Right lobe of liver (tissue), 6 donors: Measurements from ENCODE around the gene JUP. TPM values are rescaled to one million over a fixed set of nuclear protein-coding genes. Genes with fewer than 3 reads are reported as not detected.

Experiments
- ATAC-seq, 4 donors: fragments of 200-7000 bp; cut with Tn5 transposase; one replicate each; pipeline ENCODE4 v1.9.1; 2020; ENCODE audit warnings: mild to moderate bottlenecking in 4 of 4, moderate library complexity in 4 of 4
- DNase-seq, 3 donors: peaks; one replicate each; pipeline ENCODE4 v3.0.0-alpha.2; 2020
- H3K27ac ChIP-seq, 3 donors: fragments of 200-600 bp; one replicate each; pipeline ENCODE4 v1.8.0; 2022
- H3K27me3 ChIP-seq, 2 donors: fragments of 200-600 bp; one replicate each; pipeline ENCODE4 v1.8.0; 2022
- H3K36me3 ChIP-seq, 4 donors: fragments of 200-600 bp; sonication (generic) in 1 of 4; one replicate each; pipeline versions ENCODE4 v1.5.1 to v1.8.0; 2017 to 2022; ENCODE audit warnings: control low read depth in 1 of 4
- H3K4me1 ChIP-seq, 4 donors: fragments of 200-600 bp; sonication (generic) in 1 of 4; one replicate each; pipeline versions ENCODE4 v1.5.1 to v1.8.0; 2017 to 2022; ENCODE audit warnings: control low read depth in 1 of 4
- H3K4me3 ChIP-seq, 3 donors: fragments of 200-600 bp; one replicate each; pipeline ENCODE4 v1.8.0; 2022
- H3K9me3 ChIP-seq, 4 donors: fragments of 200-600 bp; sonication (generic) in 1 of 4; one replicate each; pipeline versions ENCODE4 v1.5.1 to v1.8.0; 2017 to 2022; ENCODE audit warnings: control low read depth in 1 of 4
- POLR2A ChIP-seq: fragments of 450-650 bp; IDR thresholded peaks from one replicate; pipeline ENCODE4 v1.6.1; 2017; ENCODE audit warnings: antibody characterized with exemption, mild to moderate bottlenecking
- WGBS: methylation state at CpG from one replicate; pipeline ENCODE4 v1.1.6; 2018; ENCODE audit warnings: low coverage, low lambda C conversion rate; ENCODE audit not compliant: insufficient coverage; ENCODE audit errors: missing lambda C conversion rate; 5-methylcytosine and 5-hydroxymethylcytosine counted together
- intact Hi-C, 2 donors: fragments of 100-400 bp; cut with DNase I; formaldehyde crosslinking; loops; one replicate each; pipeline versions ENCODE4 v1.11.2 to v1.14.1; 2022
- total RNA-seq, 6 experiments: library from RNA; depleted of rRNA in 2 of 6; stranded (reverse); fragments of >200 nt in 2 of 6; fragmentation: NEBNext Ultra II Directional in 3 of 6; extraction: Animal tissue kit (Norgen Biotek cat#: 25700) in 3 of 6; gene quantifications; one replicate each; pipeline versions ENCODE4 v1.1.0 to v1.2.4, GENCODE V29; 2016 to 2023
- TF ChIP-seq, protein P1 (sequence below), 4 donors: fragments of 200-600 bp in 3 of 4; fragments of 450-650 bp in 1 of 4; IDR thresholded peaks; one replicate each; pipeline versions ENCODE4 v1.5.1 to v1.8.0; 2016 to 2022; ENCODE audit warnings: antibody characterized with exemption in 4 of 4, mild to moderate bottlenecking in 2 of 4
- donor health status: DM: no; HTN: yes; CAD: no.
- donor health status: DM: no; HTN: no; CAD: no.
- donor health status: DM: no; HTN: no; CAD: no.
- donor health status: DM: no; HTN: yes; CAD: no.
- donor health status: DM: no; HTN: yes; CAD: no.

Gene JUP
- total RNA-seq, 6 experiments from 2014 or later = 54.3 to 74.8 (median 65.7) TPM

DNA sequence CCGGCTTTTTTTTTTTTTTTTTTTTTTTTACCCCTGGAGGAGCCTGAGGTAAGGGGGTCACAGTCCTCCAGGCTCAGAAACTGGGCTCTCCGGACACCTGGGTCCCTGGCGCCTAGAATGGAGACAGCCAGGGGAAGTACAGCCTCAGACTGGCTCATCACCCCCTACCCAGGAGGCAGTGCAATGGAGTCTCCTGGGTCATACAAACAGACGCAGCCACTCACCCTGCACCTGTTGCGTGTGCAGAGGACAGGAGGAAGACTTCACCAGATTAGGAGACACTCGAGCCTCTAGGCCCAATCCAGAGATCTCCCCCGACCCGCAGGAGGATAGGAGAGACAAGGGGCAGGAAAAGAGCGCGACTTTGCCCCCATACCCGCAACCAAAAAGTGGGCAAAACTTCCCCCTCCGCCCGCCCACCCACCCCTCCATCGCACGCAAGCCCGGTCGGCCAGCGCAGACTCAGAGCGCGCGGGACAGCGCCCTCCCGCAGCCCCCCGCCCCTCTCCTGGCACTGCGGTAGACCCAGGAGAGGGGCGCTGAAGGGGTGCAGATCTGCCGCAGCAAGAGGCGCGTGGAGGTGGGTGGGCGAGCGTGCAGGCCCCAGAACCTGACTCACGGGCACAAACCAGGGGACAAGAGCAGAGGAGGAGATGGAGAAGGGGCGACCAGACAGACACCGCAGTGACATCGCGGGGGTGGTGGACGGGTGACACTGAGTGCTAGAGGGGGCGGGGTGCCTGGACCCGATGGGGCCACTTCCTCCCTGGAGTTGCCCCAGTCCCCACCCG is 53.0 kb downstream of the JUP start:
- intact Hi-C loops = loop anchor here in 1 of 2 donors (10.0 kb wide), 1 partner anchor 151 kb away; no protein-coding TSS in a partner anchor
- peak overlapping the region in 2 of 3 donors; percentile 31 to 47 for H3K4me3 ChIP-seq
- H3K27ac ChIP-seq = no peak overlapping the region

DNA sequence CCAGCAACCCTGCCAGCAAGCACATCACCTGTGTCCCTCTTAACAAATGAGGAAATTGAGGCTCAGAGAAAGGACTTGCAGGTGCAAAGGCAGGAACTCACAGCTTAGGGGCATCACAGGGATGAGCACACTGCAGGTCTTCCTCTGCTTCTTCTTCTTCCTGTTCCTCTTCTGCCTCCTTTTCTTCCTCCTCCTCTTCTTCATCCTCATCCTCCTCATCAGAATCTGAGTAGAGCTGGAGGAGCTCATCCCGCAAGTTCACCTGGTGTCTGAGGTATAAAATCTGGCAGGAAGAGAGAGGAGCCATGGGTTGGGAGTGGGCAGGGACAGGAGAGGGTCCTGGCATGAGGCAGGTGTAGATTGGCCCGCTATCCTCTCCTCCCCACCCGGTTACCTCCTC is 54.7 kb downstream of the JUP start:
- DNase-seq (no peak), ATAC-seq (no peak)
- no peak overlapping the region for H3K4me3 ChIP-seq
- no peaks in the 10 kb centered on the region for H3K9me3 ChIP-seq
- intact Hi-C loops = loop anchor here in 1 of 2 donors (10.0 kb wide), 1 partner anchor 153 kb away; no protein-coding TSS in a partner anchor
- peaks cover 5 to 12% of the 10 kb centered on the region in 2 donors for H3K27me3 ChIP-seq
- no peak overlapping the region for H3K27ac ChIP-seq
- H3K36me3 ChIP-seq = no peaks in the 10 kb centered on the region
- H3K4me1 ChIP-seq = peaks cover 0 to 13% (median 3%) of the 10 kb centered on the region in 4 donors
- WGBS = no CpG with 5 or more reads among the region's 3 CpGs
- TF ChIP-seq, protein P1, sequence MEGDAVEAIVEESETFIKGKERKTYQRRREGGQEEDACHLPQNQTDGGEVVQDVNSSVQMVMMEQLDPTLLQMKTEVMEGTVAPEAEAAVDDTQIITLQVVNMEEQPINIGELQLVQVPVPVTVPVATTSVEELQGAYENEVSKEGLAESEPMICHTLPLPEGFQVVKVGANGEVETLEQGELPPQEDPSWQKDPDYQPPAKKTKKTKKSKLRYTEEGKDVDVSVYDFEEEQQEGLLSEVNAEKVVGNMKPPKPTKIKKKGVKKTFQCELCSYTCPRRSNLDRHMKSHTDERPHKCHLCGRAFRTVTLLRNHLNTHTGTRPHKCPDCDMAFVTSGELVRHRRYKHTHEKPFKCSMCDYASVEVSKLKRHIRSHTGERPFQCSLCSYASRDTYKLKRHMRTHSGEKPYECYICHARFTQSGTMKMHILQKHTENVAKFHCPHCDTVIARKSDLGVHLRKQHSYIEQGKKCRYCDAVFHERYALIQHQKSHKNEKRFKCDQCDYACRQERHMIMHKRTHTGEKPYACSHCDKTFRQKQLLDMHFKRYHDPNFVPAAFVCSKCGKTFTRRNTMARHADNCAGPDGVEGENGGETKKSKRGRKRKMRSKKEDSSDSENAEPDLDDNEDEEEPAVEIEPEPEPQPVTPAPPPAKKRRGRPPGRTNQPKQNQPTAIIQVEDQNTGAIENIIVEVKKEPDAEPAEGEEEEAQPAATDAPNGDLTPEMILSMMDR (IDR thresholded peaks at IDR 0.05) = no peak
- TF ChIP-seq POLR2A = no peak

More for the DNA sequence above, 53.0 kb downstream of the JUP start:
- Histone ChIP-seq H3K27me3 (peaks cover 5 to 12% of the 10 kb centered on the region in 2 donors), H3K9me3 (no peaks in the 10 kb centered on the region), H3K4me1 (peaks cover 0 to 13% (median 3%) of the 10 kb centered on the region in 4 donors), H3K36me3 (no peaks in the 10 kb centered on the region)
- 9% methylated on average over 13 of the region's 40 CpGs for WGBS
- ATAC-seq (no peak), DNase-seq (no peak)
- no peak for TF ChIP-seq POLR2A
- TF ChIP-seq, protein P1 (IDR thresholded peaks at IDR 0.05) = no peak

DNA sequence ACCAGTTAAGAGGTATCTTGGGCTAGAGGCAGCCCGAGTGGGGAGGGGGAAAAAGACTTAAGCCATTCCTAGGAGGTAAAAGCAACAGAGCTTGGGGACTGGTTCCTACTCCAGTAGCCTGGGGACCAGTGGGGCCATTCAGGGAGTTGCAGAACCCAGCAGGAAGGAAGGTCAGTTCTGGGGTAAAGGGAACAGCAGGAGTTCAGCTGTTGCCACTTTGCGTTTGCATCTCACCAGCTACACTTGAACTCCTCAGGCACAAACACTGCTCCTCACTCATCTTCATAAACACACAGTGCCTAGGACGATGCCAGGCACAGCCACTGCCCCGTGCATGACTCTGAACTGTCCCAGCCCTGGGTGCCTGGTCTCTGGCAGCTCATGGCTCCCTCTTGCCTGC is 56.0 kb downstream of the JUP start:
- WGBS = 32% methylated on average over 3 of the region's 4 CpGs
- intact Hi-C loops = loop anchor here in 1 of 2 donors (10.0 kb wide), 1 partner anchor 154 kb away; no protein-coding TSS in a partner anchor
- DNase-seq (no peak), ATAC-seq (no peak)
- H3K27me3 ChIP-seq = peaks cover 0 to 6% of the 10 kb centered on the region in 2 donors
- no peak overlapping the region for H3K27ac ChIP-seq
- TF ChIP-seq POLR2A = no peak
- TF ChIP-seq, protein P1 (IDR thresholded peaks at IDR 0.05) = no peak
- H3K4me1 ChIP-seq = peaks cover 0 to 13% (median 3%) of the 10 kb centered on the region in 4 donors
- H3K4me3 ChIP-seq = no peak overlapping the region
- no peaks in the 10 kb centered on the region for H3K9me3 ChIP-seq
- no peaks in the 10 kb centered on the region for H3K36me3 ChIP-seq

DNA sequence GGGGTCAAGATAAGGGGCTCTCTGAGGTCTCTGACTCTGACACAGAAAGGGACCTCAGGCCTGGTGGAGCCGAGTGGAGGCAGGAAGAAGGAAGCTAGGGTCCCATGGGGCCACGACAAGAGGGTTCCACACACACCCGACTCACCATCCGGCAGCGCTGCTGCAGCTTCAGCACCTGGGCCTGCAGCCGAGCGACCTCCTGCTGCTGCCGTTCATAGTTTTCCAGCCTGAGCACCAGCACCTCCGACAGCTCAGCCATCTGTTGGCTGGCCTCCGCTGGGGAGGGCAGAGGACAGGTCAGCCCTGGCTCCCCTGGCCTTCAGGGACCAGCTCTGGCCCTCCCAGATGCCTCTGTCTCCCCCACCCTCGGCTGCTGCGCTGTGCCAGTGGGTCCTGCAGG is 58.5 kb downstream of the JUP start:
- Histone ChIP-seq H3K36me3 (no peaks in the 10 kb centered on the region), H3K4me3 (no peak overlapping the region), H3K27me3 (no peaks in the 10 kb centered on the region), H3K4me1 (no peaks in the 10 kb centered on the region), H3K27ac (no peak overlapping the region), H3K9me3 (no peaks in the 10 kb centered on the region)
- TF ChIP-seq, protein P1 (IDR thresholded peaks at IDR 0.05) = no peak
- no peak for TF ChIP-seq POLR2A
- ATAC-seq = no peak
- WGBS = 67% methylated on average over 3 of the region's 12 CpGs
- DNase-seq = no peak
- intact Hi-C loops = no loop called here
